ENCODE measurements around the gene LNP1. TPM values are rescaled to one million over a fixed set of nuclear protein-coding genes. Genes with fewer than 3 reads are reported as not detected.

LNP1 gene
- total RNA-seq, 4 donors from 2014 or later, result 0.27 to 2.2 (median 0.40) TPM; not detected in 1

DNA sequence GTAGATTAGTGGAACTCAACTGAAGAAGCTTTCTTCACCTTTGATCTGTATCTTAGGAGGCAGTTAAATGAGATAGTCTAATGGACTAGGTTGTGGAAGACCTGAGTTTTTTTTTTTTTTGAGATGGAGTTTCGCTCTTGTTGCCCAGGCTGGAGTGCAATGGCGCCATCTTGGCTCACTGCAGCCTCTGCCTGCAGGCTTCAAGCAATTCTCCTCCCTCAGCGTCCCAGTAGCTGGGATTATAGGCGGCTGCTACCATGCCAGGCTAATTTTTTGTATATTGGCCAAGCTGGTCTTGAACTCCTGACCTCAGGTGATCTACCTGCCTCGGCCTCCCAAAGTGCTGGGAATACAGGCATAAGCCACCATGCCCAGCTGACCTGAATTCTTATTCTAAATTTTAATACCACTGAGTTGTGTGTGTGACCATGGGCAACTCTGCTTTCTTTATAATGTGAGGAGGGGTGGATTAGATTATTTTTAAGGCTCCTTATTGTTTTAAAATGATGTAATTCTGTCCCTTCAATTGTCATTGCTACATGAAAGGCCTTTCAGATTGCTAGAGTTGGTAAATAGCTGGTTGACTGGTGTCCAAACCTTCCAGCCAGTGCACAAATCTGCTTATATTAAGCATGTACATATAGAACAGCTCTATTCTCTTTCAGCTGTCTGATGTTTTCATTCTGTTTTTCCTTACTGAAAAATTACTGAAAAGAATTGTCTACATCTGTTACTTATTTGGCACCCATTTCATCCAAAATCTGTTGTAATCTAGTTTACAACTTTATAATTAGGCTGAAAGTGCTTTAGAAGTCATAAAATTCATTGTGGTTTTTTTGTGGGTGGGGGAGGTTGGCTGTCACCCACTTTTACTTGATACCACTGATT is 2.3 kb downstream of the LNP1 start:
- Histone ChIP-seq H3K9me3 (peaks cover 0 to 9% of the 10 kb centered on the region in 2 donors), H3K4me1 (peaks cover 10 to 41% (median 32%) of the 10 kb centered on the region in 4 donors), H3K27me3 (no peaks in the 10 kb centered on the region), H3K4me3 (no peak overlapping the region), H3K36me3 (peaks cover 0 to 11% (median 0%) of the 10 kb centered on the region in 4 donors), H3K27ac (no peak overlapping the region)
- WGBS, 2 donors (ENCODE audit: low coverage in 1 of 2), result 89 to 93% methylated on average over 2 to 5 of the region's 5 CpGs
- no peak for DNase-seq
- in situ Hi-C loops (cut with MboI; ENCODE audit: low pct_ligation_motif_present in 1 of 4, low pct_unique_long_range_greater_than_20kb in 1 of 4, low sequenced_read_pairs in 3 of 4) (no loop called here), intact Hi-C loops (cut with DNase I; ENCODE audit: low total_unique reads) (no loop called here)
- TF ChIP-seq CTCF (IDR thresholded peaks at IDR 0.05) (no peak), POLR2A (IDR thresholded peaks at IDR 0.05) (no peak), POLR2AphosphoS5 (IDR thresholded peaks at IDR 0.05) (no peak), EP300 (IDR thresholded peaks at IDR 0.05; ENCODE audit: low read depth) (no peak)

DNA sequence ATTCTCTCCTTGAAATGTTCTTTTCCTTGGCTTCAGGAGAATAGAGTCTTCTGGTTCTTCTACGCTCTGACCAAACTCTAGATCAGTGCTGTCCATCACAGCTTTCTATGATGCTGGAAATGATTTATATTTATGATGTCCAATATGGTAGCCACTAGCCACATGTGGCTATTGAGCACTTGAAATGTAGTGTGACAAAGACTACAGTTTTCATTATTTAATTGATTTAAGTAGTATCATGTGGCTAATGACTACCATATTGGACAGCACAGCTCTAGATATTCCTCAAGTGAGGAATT is 2.9 kb downstream of the LNP1 start:
- H3K27ac ChIP-seq, result no peak overlapping the region
- intact Hi-C loops (cut with DNase I; ENCODE audit: low total_unique reads), result no loop called here
- H3K36me3 ChIP-seq, result peaks cover 0 to 11% (median 0%) of the 10 kb centered on the region in 4 donors
- WGBS, 2 donors (ENCODE audit: low coverage in 1 of 2), result 83 to 96% methylated on average over 1 of the region's 1 CpG
- H3K9me3 ChIP-seq, result peaks cover 0 to 9% of the 10 kb centered on the region in 2 donors
- DNase-seq, result no peak
- TF ChIP-seq POLR2AphosphoS5 (IDR thresholded peaks at IDR 0.05) (no peak), POLR2A (IDR thresholded peaks at IDR 0.05) (no peak), CTCF (IDR thresholded peaks at IDR 0.05) (no peak), EP300 (IDR thresholded peaks at IDR 0.05; ENCODE audit: low read depth) (no peak)
- H3K27me3 ChIP-seq, result no peaks in the 10 kb centered on the region
- no peak overlapping the region for H3K4me3 ChIP-seq
- H3K4me1 ChIP-seq, result peaks cover 7 to 35% (median 26%) of the 10 kb centered on the region in 4 donors
- in situ Hi-C loops (cut with MboI; ENCODE audit: low pct_ligation_motif_present in 1 of 4, low pct_unique_long_range_greater_than_20kb in 1 of 4, low sequenced_read_pairs in 3 of 4), result no loop called here

DNA sequence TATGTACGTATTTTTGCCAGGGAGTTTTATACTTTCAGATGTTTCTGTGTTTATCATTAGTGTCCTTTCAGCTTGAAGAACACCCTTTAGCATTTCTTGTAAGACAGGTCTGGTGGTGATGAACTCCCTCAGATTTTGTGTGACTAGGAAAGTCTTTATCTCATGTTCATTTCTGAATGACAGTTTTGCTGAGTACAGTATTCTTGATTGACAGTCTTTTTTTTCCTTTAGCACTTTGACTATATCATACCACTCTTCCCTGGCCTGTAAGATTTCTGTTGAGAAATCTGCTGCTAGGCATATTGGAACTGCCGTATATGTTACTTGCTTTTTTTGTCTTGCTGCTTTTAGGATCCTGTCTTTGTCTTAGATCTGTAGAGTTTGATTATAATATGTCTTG is 5.8 kb downstream of the LNP1 start:
- peaks cover 0 to 9% of the 10 kb centered on the region in 2 donors for H3K9me3 ChIP-seq
- 63 to 76% methylated on average over 2 of the region's 2 CpGs for WGBS, 2 donors (ENCODE audit: low coverage in 1 of 2)
- H3K4me3 ChIP-seq, result no peak overlapping the region
- intact Hi-C loops (cut with DNase I; ENCODE audit: low total_unique reads), result no loop called here
- H3K4me1 ChIP-seq, result peaks cover 0 to 21% (median 14%) of the 10 kb centered on the region in 4 donors
- peaks cover 0 to 11% (median 0%) of the 10 kb centered on the region in 4 donors for H3K36me3 ChIP-seq
- H3K27ac ChIP-seq, result no peak overlapping the region
- no peak for DNase-seq
- in situ Hi-C loops (cut with MboI; ENCODE audit: low pct_ligation_motif_present in 1 of 4, low pct_unique_long_range_greater_than_20kb in 1 of 4, low sequenced_read_pairs in 3 of 4), result no loop called here
- no peaks in the 10 kb centered on the region for H3K27me3 ChIP-seq
- TF ChIP-seq EP300 (IDR thresholded peaks at IDR 0.05; ENCODE audit: low read depth) (no peak), POLR2A (IDR thresholded peaks at IDR 0.05) (no peak), CTCF (IDR thresholded peaks at IDR 0.05) (no peak), POLR2AphosphoS5 (IDR thresholded peaks at IDR 0.05) (no peak)

DNA sequence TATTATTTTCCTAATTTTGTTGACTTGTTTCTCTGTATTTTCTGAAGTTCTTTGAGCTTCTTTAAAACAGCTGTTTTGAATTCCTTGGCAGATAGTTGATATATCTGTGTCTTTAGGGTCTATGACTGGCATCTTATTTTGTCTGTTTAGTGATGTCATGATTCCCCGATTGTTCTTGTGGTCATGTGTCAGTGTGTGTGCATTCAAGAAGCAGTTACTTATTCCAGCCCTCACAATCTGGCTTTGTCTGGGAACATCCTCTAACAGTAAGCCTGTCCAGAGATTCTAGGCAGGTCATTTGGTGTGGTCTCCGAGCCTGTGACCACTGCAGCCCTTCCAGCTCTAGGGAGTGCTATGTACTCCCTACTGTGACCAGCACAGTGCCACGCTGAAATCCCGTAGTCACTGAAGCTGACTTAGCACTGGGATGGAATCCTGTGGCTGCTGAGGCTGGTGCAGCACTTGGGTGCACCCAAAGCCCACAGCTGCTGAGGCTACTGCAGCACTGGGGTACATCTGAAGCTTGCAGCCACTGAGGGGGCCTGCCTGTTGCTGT is 6.7 kb downstream of the LNP1 start:
- H3K27ac ChIP-seq, result no peak overlapping the region
- intact Hi-C loops (cut with DNase I; ENCODE audit: low total_unique reads), result no loop called here
- 86 to 96% methylated on average over 1 to 4 of the region's 4 CpGs for WGBS, 2 donors (ENCODE audit: low coverage in 1 of 2)
- H3K4me1 ChIP-seq, result peaks cover 0 to 12% (median 5%) of the 10 kb centered on the region in 4 donors
- H3K36me3 ChIP-seq, result peaks cover 0 to 11% (median 0%) of the 10 kb centered on the region in 4 donors
- no peak for DNase-seq
- no peak for TF ChIP-seq CTCF (IDR thresholded peaks at IDR 0.05)
- TF ChIP-seq POLR2A (IDR thresholded peaks at IDR 0.05), result no peak
- no peak for TF ChIP-seq EP300 (IDR thresholded peaks at IDR 0.05; ENCODE audit: low read depth)
- no peak for TF ChIP-seq POLR2AphosphoS5 (IDR thresholded peaks at IDR 0.05)
- in situ Hi-C loops (cut with MboI; ENCODE audit: low pct_ligation_motif_present in 1 of 4, low pct_unique_long_range_greater_than_20kb in 1 of 4, low sequenced_read_pairs in 3 of 4), result no loop called here
- H3K27me3 ChIP-seq, result no peaks in the 10 kb centered on the region
- no peak overlapping the region for H3K4me3 ChIP-seq
- H3K9me3 ChIP-seq, result peaks cover 0 to 9% of the 10 kb centered on the region in 2 donors
